Ovary (tissue), 3 donors: ENCODE results near the gene AGXT.

ENCODE experiments used
- CTCF ChIP-seq, 3 donors: fragments of 450-650 bp in 2 of 3; fragments of 200-600 bp in 1 of 3; IDR thresholded peaks; one replicate each; pipeline versions ENCODE4 v1.5.1 to v1.8.0; 2016 to 2022; ENCODE audit warnings: antibody characterized with exemption in 3 of 3, mild to moderate bottlenecking in 1 of 3
- POLR2A ChIP-seq: fragments of 450-650 bp; IDR thresholded peaks from one replicate; pipeline ENCODE4 v1.6.1; 2017; ENCODE audit warnings: antibody characterized with exemption, mild to moderate bottlenecking, moderate library complexity
- donor health status: DM: no; HTN: no; CAD: no.

- TF ChIP-seq POLR2A (no peak), CTCF (IDR thresholded peaks at IDR 0.05) (no peak)
Measured at GRCh38 chr2:240874715-240875227, 6.1 kb downstream of the AGXT start.
